Gastroesophageal sphincter (tissue), 3 donors: ENCODE data around the gene CXorf49B.

Experiments used
- CTCF ChIP-seq, 4 experiments: fragments of 200-600 bp in 2 of 4; fragments of 450-650 bp in 2 of 4; sonication (generic) in 1 of 4; IDR thresholded peaks; one replicate each; pipeline ENCODE4 v1.5.1; 2017 to 2019; ENCODE audit warnings: antibody characterized with exemption in 4 of 4, mild to moderate bottlenecking in 2 of 4, moderate library complexity in 2 of 4
- POLR2A ChIP-seq, 2 donors: fragments of 450-650 bp; IDR thresholded peaks; one replicate each; pipeline ENCODE4 v1.6.1; 2017; ENCODE audit warnings: antibody characterized with exemption in 2 of 2, mild to moderate bottlenecking in 2 of 2, moderate library complexity in 1 of 2
- POLR2AphosphoS5 ChIP-seq: sonication (generic); formaldehyde crosslinking; IDR thresholded peaks from one replicate; pipeline ENCODE4 v1.6.1; 2017; ENCODE audit warnings: antibody characterized with exemption

- TF ChIP-seq POLR2AphosphoS5 (no peak), POLR2A (IDR thresholded peaks at IDR 0.05) (no peak), CTCF (IDR thresholded peaks at IDR 0.05) (no peak)
These were observed 52.2 kb downstream of the CXorf49B start for GRCh38 chrX:71815121-71815905.
